H9 (cell line): ENCODE results near the gene S1PR2. TPM values are rescaled to one million over a fixed set of nuclear protein-coding genes. Genes with fewer than 3 reads are reported as not detected.

Experiments
- DNase-seq: peaks from one replicate; pipeline ENCODE4 v3.0.0-alpha.2; 2017
- H2AFZ ChIP-seq: one replicate; pipeline ENCODE4 v1.6.1; 2013; ENCODE audit warnings: mild to moderate bottlenecking, low read length, control low read depth, moderate library complexity
- H2AK5ac ChIP-seq: 2 replicates; pipeline ENCODE4 v1.6.1; 2013; ENCODE audit warnings: low read length, control low read depth, mixed read lengths; ENCODE audit not compliant: insufficient read length
- H2BK120ac ChIP-seq: one replicate; pipeline ENCODE4 v1.6.1; 2013; ENCODE audit warnings: low read depth, mild to moderate bottlenecking, low read length, control low read depth, inconsistent platforms; ENCODE audit not compliant: poor library complexity, severe bottlenecking
- H2BK12ac ChIP-seq: 2 replicates; pipeline ENCODE4 v1.6.1; 2013; ENCODE audit warnings: low read length, control low read depth, mixed read lengths, low read depth; ENCODE audit not compliant: insufficient read length
- H2BK15ac ChIP-seq: 2 replicates; pipeline ENCODE4 v1.6.1; 2013; ENCODE audit warnings: low read depth, low read length, control low read depth
- H2BK20ac ChIP-seq: one replicate; pipeline ENCODE4 v1.6.1; 2013; ENCODE audit warnings: low read depth, mild to moderate bottlenecking, low read length, control low read depth, inconsistent platforms; ENCODE audit not compliant: poor library complexity, severe bottlenecking
- H2BK5ac ChIP-seq: 2 replicates; pipeline ENCODE4 v1.6.1; 2013; ENCODE audit warnings: low read length, control low read depth, mixed read lengths; ENCODE audit not compliant: insufficient read length
- H3K14ac ChIP-seq: 2 replicates; pipeline ENCODE4 v1.6.1; 2013; ENCODE audit warnings: low read length, control low read depth; ENCODE audit not compliant: insufficient read depth
- H3K18ac ChIP-seq: 2 replicates; pipeline ENCODE4 v1.6.1; 2013; ENCODE audit warnings: low read depth, mild to moderate bottlenecking, mixed read lengths, low read length, control low read depth; ENCODE audit not compliant: insufficient read length
- H3K23ac ChIP-seq: 2 replicates; pipeline ENCODE4 v1.6.1; 2013; ENCODE audit warnings: low read length, control low read depth, mixed read lengths, low read depth; ENCODE audit not compliant: insufficient read length
- H3K23me2 ChIP-seq: 2 replicates; pipeline ENCODE4 v1.6.1; 2013; ENCODE audit warnings: low read depth, mild to moderate bottlenecking, mixed read lengths, low read length, control low read depth; ENCODE audit not compliant: insufficient read length, poor library complexity, severe bottlenecking
- H3K27ac ChIP-seq: 2 replicates; pipeline ENCODE4 v1.5.1; 2013; ENCODE audit warnings: low read length, control low read depth, mixed read lengths, low read depth; ENCODE audit not compliant: insufficient read length
- H3K27me3 ChIP-seq: 2 replicates; pipeline ENCODE4 v1.6.1; 2013; ENCODE audit warnings: low read length, control low read depth, inconsistent platforms; ENCODE audit not compliant: insufficient read depth
- H3K4ac ChIP-seq: 2 replicates; pipeline ENCODE4 v1.6.1; 2013; ENCODE audit warnings: low read depth, mild to moderate bottlenecking, control low read depth, inconsistent platforms, low read length, moderate library complexity
- H3K4me1 ChIP-seq: 2 replicates; pipeline ENCODE4 v1.6.1; 2013; ENCODE audit warnings: low read length, control low read depth, inconsistent platforms; ENCODE audit not compliant: insufficient read depth
- H3K4me2 ChIP-seq: 2 replicates; pipeline ENCODE4 v1.6.1; 2013; ENCODE audit warnings: low read length, control low read depth, mixed read lengths; ENCODE audit not compliant: insufficient read length, insufficient read depth
- H3K56ac ChIP-seq: 2 replicates; pipeline ENCODE4 v1.6.1; 2013; ENCODE audit warnings: low read depth, mild to moderate bottlenecking, mixed read lengths, low read length, control low read depth; ENCODE audit not compliant: insufficient read length
- H3K79me1 ChIP-seq: 2 replicates; pipeline ENCODE4 v1.6.1; 2013; ENCODE audit warnings: low read depth, mild to moderate bottlenecking, moderate library complexity, low read length, control low read depth, inconsistent platforms; ENCODE audit not compliant: insufficient read depth, poor library complexity, severe bottlenecking
- H3K79me2 ChIP-seq: 2 replicates; pipeline ENCODE4 v1.6.1; 2013; ENCODE audit warnings: low read length, control low read depth, inconsistent platforms; ENCODE audit not compliant: insufficient read depth
- H3K9ac ChIP-seq: 2 replicates; pipeline ENCODE4 v1.6.1; 2013; ENCODE audit warnings: low read length, control low read depth, mixed read lengths; ENCODE audit not compliant: insufficient read length; ENCODE audit errors: extremely low read depth
- H3K9me3 ChIP-seq: one replicate; pipeline ENCODE4 v1.6.1; 2013; ENCODE audit warnings: low read depth, low read length, inconsistent platforms; ENCODE audit not compliant: control insufficient read depth
- H3T11ph ChIP-seq: one replicate; pipeline ENCODE4 v1.6.1; 2013; ENCODE audit warnings: mild to moderate bottlenecking, low read length, control low read depth, inconsistent platforms
- H4K20me1 ChIP-seq: one replicate; pipeline ENCODE4 v1.6.1; 2013; ENCODE audit not compliant: control insufficient read depth, insufficient read length, insufficient read depth
- H4K5ac ChIP-seq: 2 replicates; pipeline ENCODE4 v1.6.1; 2013; ENCODE audit warnings: low read depth, mild to moderate bottlenecking, mixed read lengths, low read length, control low read depth; ENCODE audit not compliant: insufficient read length
- H4K8ac ChIP-seq: replicated peaks from 2 replicates; pipeline ENCODE4 v1.6.1; 2013; ENCODE audit warnings: low read length, control low read depth, mixed read lengths, low read depth; ENCODE audit not compliant: insufficient read length
- H4K91ac ChIP-seq: 2 replicates; pipeline ENCODE4 v1.6.1; 2013; ENCODE audit warnings: low read depth, mild to moderate bottlenecking, moderate library complexity, mixed read lengths, low read length, control low read depth; ENCODE audit not compliant: insufficient read length
- H3K27ac Mint-ChIP-seq, 3 experiments: 2 replicates in 2 of 3; 3 replicates in 1 of 3; pipeline ENCODE4 v1.8.0; 2020 to 2021; ENCODE audit warnings: mixed read lengths in 3 of 3, mild to moderate bottlenecking in 1 of 3, moderate library complexity in 1 of 3
- H3K27me3 Mint-ChIP-seq: 2 replicates; pipeline ENCODE4 v1.8.0; 2021; ENCODE audit warnings: low read depth, mild to moderate bottlenecking, moderate library complexity, mixed read lengths
- H3K36me3 Mint-ChIP-seq, 3 experiments: 2 replicates in 2 of 3; 3 replicates in 1 of 3; pipeline ENCODE4 v1.8.0; 2020 to 2021; ENCODE audit warnings: low read depth in 3 of 3, mixed read lengths in 3 of 3; ENCODE audit not compliant: insufficient read depth in 1 of 3
- H3K4me1 Mint-ChIP-seq, 2 experiments: 2 replicates each; pipeline ENCODE4 v1.8.0; 2020; ENCODE audit warnings: mixed read lengths in 2 of 2
- H3K4me3 Mint-ChIP-seq, 2 experiments: 2 replicates in 1 of 2; 3 replicates in 1 of 2; pipeline ENCODE4 v1.8.0; 2020 to 2021; ENCODE audit warnings: mild to moderate bottlenecking in 2 of 2, mixed read lengths in 2 of 2, moderate library complexity in 1 of 2
- H3K9me3 Mint-ChIP-seq, 2 experiments: 2 replicates in 1 of 2; 3 replicates in 1 of 2; pipeline ENCODE4 v1.8.0; 2020; ENCODE audit warnings: mild to moderate bottlenecking in 2 of 2, mixed read lengths in 2 of 2, moderate library complexity in 1 of 2
- CTCF ChIP-seq: fragments of 200-600 bp; sonication (generic); conservative IDR thresholded peaks from 3 replicates; pipeline ENCODE4 v1.8.0; 2021; ENCODE audit warnings: antibody characterized with exemption, mild to moderate bottlenecking
- WGBS: extraction: QIAGEN DNeasy Blood & Tissue Kit; methylation state at CpG from one replicate; pipeline ENCODE4 v1.1.7; 2013; ENCODE audit warnings: missing lambda C conversion rate, low lambda C conversion rate, mixed read lengths; ENCODE audit not compliant: insufficient read length; ENCODE audit errors: extremely low coverage; 5-methylcytosine and 5-hydroxymethylcytosine counted together
- total RNA-seq: library from RNA; stranded (reverse); gene quantifications from 2 replicates; pipeline ENCODE4 v1.2.1, GENCODE V29; 2021

The S1PR2 gene
- total RNA-seq, 1 experiment from 2014 or later: 11.5 TPM

- Histone ChIP-seq H4K8ac (no peak overlapping the region), H2AFZ (no peak overlapping the region), H4K91ac (no peak overlapping the region), H3K18ac (no peak overlapping the region), H3K56ac (no peak overlapping the region), H3K4me2 (no peak overlapping the region), H3K9ac (no peak overlapping the region), H2BK120ac (no peak overlapping the region), H3K23me2 (no peaks in the 10 kb centered on the region), H3K4me1 (no peaks in the 10 kb centered on the region), H2AK5ac (no peak overlapping the region), H3K9me3 (no peaks in the 10 kb centered on the region), H3K79me1 (no peaks in the 10 kb centered on the region), H2BK12ac (no peak overlapping the region), H3T11ph (no peak overlapping the region), H3K14ac (no peak overlapping the region), H3K23ac (no peak overlapping the region), H3K79me2 (no peaks in the 10 kb centered on the region), H3K27ac (no peak overlapping the region), H2BK5ac (no peak overlapping the region), H2BK15ac (no peak overlapping the region), H4K5ac (no peak overlapping the region), H3K27me3 (no peaks in the 10 kb centered on the region), H2BK20ac (no peak overlapping the region), H4K20me1 (no peaks in the 10 kb centered on the region), H3K4ac (no peak overlapping the region)
- Mint-ChIP-seq H3K4me3 (no peak overlapping the region), H3K27me3 (peaks cover 19% of the 10 kb centered on the region), H3K27ac (no peak overlapping the region; a peak in 1 of 7 replicates), H3K4me1 (peaks cover 0 to 5% of the 10 kb centered on the region in 2 experiments; a peak in 1 of 4 replicates), H3K36me3 (no peaks in the 10 kb centered on the region; a peak in 1 of 7 replicates), H3K9me3 (no peaks in the 10 kb centered on the region)
- no peak for DNase-seq
- WGBS: no CpG with 5 or more reads among the region's 9 CpGs
- TF ChIP-seq CTCF: no peak
Measured at GRCh38 chr19:10277795-10278589, 46.9 kb upstream of the S1PR2 start.
